ENCODE results near the gene SPSB2. TPM values are rescaled to one million over a fixed set of nuclear protein-coding genes. Genes with fewer than 3 reads are reported as not detected.

SPSB2 gene
- total RNA-seq, 4 donors from 2014 or later, result 16.3 to 35.0 (median 25.6) TPM

- intact Hi-C loops (cut with DNase I), result no loop called here
- H3K27ac ChIP-seq, result no peak overlapping the region
- no peaks in the 10 kb centered on the region for H3K9me3 ChIP-seq
- WGBS, 2 donors, result 93 to 95% methylated on average over 11 of the region's 11 CpGs
- peaks cover 56 to 65% of the 10 kb centered on the region in 2 donors for H3K36me3 ChIP-seq
- no peaks in the 10 kb centered on the region for H3K27me3 ChIP-seq
- DNase-seq, result no peak
- H3K4me1 ChIP-seq, result peaks cover 4 to 5% of the 10 kb centered on the region in 2 donors
- no peak overlapping the region for H3K4me3 ChIP-seq (replicated peaks in 1 of 3)
- TF ChIP-seq CTCF (IDR thresholded peaks at IDR 0.05) (no peak), POLR2A (IDR thresholded peaks at IDR 0.05) (no peak)
Observed at GRCh38 chr12:6863033-6863432, 10.1 kb downstream of the SPSB2 start.

DNA sequence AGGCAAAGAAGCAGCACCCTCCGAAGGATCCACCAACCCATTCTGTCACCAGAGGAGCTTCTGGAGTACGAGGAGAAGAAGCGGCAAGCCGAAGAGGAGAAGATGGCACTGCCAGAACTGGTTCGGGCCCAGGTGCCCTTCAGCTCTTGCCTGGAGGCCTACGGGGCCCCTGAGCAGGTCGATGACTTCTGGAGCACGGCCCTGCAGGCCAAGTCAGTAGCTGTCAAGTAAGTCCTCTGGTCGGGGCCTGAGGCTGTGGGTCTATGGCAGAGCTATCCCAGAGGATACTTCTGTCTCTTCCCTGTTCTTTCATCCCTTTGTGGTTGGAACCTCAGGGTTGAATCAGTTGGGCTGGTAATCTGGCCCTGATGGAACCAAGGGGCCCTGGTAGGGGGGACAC, 11.7 kb downstream of the SPSB2 start:
- H3K36me3 ChIP-seq, result peaks cover 67 to 81% of the 10 kb centered on the region in 2 donors
- TF ChIP-seq POLR2A (IDR thresholded peaks at IDR 0.05), result no peak
- TF ChIP-seq CTCF (IDR thresholded peaks at IDR 0.05), result no peak
- WGBS, 2 donors, result 97% methylated on average over 8 of the region's 9 CpGs
- H3K9me3 ChIP-seq, result no peaks in the 10 kb centered on the region
- intact Hi-C loops (cut with DNase I), result no loop called here
- DNase-seq, result no peak
- no peak overlapping the region for H3K4me3 ChIP-seq (replicated peaks in 1 of 3)
- no peaks in the 10 kb centered on the region for H3K27me3 ChIP-seq
- no peaks in the 10 kb centered on the region for H3K4me1 ChIP-seq
- no peak overlapping the region for H3K27ac ChIP-seq

DNA sequence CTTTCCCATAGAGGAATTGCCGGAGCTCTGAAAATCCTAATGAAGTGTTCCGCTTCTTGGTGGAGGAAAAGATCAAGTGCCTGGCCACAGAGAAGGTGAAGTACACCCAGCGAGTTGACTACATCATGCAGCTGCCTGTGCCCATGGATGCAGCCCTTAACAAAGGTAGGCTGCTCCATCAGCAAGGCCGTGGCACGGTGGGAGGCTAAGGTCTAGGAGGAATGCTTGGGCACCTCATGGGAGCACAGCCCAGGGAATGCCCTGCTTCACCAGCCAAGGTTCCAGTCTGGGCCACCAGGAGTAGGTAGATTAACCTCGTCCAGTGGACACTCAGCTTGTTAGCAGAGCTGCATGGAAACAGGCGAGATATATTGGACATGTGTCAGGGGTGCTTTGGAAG, 12.2 kb downstream of the SPSB2 start:
- H3K4me1 ChIP-seq, result no peaks in the 10 kb centered on the region
- no peak overlapping the region for H3K4me3 ChIP-seq (replicated peaks in 1 of 3)
- peaks cover 70 to 86% of the 10 kb centered on the region in 2 donors for H3K36me3 ChIP-seq
- no peak for DNase-seq
- no peaks in the 10 kb centered on the region for H3K9me3 ChIP-seq
- no peak overlapping the region for H3K27ac ChIP-seq
- no peaks in the 10 kb centered on the region for H3K27me3 ChIP-seq
- no peak for TF ChIP-seq POLR2A (IDR thresholded peaks at IDR 0.05)
- intact Hi-C loops (cut with DNase I), result no loop called here
- 92 to 97% methylated on average over 5 to 7 of the region's 7 CpGs for WGBS, 2 donors

GRCh38 chr12:6860116-6860515, 13.0 kb downstream of the SPSB2 start:
- Histone ChIP-seq H3K27me3 (no peaks in the 10 kb centered on the region), H3K4me1 (no peaks in the 10 kb centered on the region), H3K27ac (no peak overlapping the region), H3K36me3 (peaks cover 72 to 90% of the 10 kb centered on the region in 2 donors), H3K9me3 (no peaks in the 10 kb centered on the region), H3K4me3 (replicated peaks in 1 of 3) (no peak overlapping the region)
- intact Hi-C loops (cut with DNase I), result no loop called here
- DNase-seq, result no peak
- TF ChIP-seq POLR2A (IDR thresholded peaks at IDR 0.05) (no peak), CTCF (IDR thresholded peaks at IDR 0.05) (no peak)
- WGBS, 2 donors, result 93 to 97% methylated on average over 9 of the region's 9 CpGs

DNA sequence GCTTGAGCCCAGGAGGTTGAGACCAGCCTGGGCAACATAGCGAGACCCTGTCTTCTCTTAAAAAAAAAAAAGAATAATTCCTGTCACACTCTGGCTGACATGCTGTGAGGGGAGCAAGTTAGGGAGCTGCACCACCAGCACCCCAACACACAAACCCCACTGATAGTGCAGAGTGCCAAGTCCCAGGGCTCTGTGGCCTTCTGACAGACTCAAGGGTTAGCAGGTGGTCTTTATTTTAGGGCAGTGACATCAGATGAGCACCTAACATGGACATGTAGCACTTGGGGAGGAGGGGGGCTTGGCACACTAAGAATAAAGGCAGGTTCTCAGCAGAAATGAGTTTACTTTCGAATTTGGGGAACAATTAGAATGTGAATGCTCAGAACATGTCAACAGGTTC, 14.3 kb downstream of the SPSB2 start:
- H3K36me3 ChIP-seq, result peaks cover 63 to 80% of the 10 kb centered on the region in 2 donors
- H3K4me3 ChIP-seq (replicated peaks in 1 of 3), result no peak overlapping the region
- no peak for TF ChIP-seq POLR2A (IDR thresholded peaks at IDR 0.05)
- TF ChIP-seq CTCF (IDR thresholded peaks at IDR 0.05), result no peak
- H3K27ac ChIP-seq, result no peak overlapping the region
- H3K27me3 ChIP-seq, result no peaks in the 10 kb centered on the region
- intact Hi-C loops (cut with DNase I), result no loop called here
- H3K9me3 ChIP-seq, result no peaks in the 10 kb centered on the region
- no peaks in the 10 kb centered on the region for H3K4me1 ChIP-seq
- DNase-seq, result no peak
- WGBS, 2 donors, result 100% methylated on average over 2 of the region's 2 CpGs

DNA sequence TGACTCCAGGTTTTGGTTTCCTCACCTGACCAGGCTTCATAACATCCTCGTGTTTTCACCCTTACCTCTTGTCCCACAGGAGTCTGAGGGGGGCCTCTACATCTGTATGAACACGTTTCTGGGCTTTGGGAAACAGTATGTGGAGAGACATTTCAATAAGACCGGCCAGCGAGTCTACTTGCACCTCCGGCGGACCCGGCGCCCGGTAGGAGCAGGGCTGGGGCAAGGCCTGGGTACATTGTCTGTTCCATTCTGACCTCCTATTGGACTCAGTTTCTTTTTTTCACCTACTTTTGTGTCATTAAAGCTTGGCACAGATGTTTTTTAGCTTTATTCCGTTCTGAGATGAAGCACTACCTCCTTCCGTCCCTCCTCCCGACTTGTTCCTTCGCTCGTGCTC, 17.8 kb downstream of the SPSB2 start:
- TF ChIP-seq CTCF (IDR thresholded peaks at IDR 0.05) (no peak), POLR2A (IDR thresholded peaks at IDR 0.05) (no peak)
- intact Hi-C loops (cut with DNase I), result no loop called here
- Histone ChIP-seq H3K27ac (no peak overlapping the region), H3K4me3 (replicated peaks in 1 of 3) (no peak overlapping the region), H3K4me1 (peaks cover 10 to 12% of the 10 kb centered on the region in 2 donors), H3K9me3 (no peaks in the 10 kb centered on the region), H3K36me3 (peaks cover 36 to 47% of the 10 kb centered on the region in 2 donors), H3K27me3 (no peaks in the 10 kb centered on the region)
- no peak for DNase-seq
- 93 to 95% methylated on average over 14 of the region's 14 CpGs for WGBS, 2 donors
